GM23338 (cell line): ENCODE results near the gene BNC2. TPM values are rescaled to one million over a fixed set of nuclear protein-coding genes. Genes with fewer than 3 reads are reported as not detected.
A peak's percentile ranks its signal among the peaks of the same experiment; 100 is the strongest.

Source experiments
- ATAC-seq: fragments of 200-7000 bp; cut with Tn5 transposase; 3 replicates; pipeline ENCODE4 v1.9.1; 2020
- DNase-seq: peaks from one replicate; pipeline ENCODE4 v3.0.0-alpha.2; 2015; ENCODE audit warnings: low spot score
- H2AFZ ChIP-seq: fragments of 200-600 bp; sonication (generic); 2 replicates; pipeline ENCODE4 v1.8.0; 2016; ENCODE audit warnings: antibody characterized with exemption, mild to moderate bottlenecking, moderate library complexity
- H3F3A ChIP-seq: fragments of 200-600 bp; sonication (generic); replicated peaks from 2 replicates; pipeline ENCODE4 v1.8.0; 2017; ENCODE audit warnings: antibody characterized with exemption, mixed run types, low read depth
- H3K27ac ChIP-seq: fragments of 200-600 bp; sonication (generic); 2 replicates; pipeline ENCODE4 v1.6.1; 2016; ENCODE audit warnings: low read depth
- H3K27me3 ChIP-seq: fragments of 200-600 bp; sonication (generic); 2 replicates; pipeline ENCODE4 v1.8.0; 2016; ENCODE audit warnings: mild to moderate bottlenecking, mixed run types, moderate library complexity; ENCODE audit not compliant: insufficient read depth
- H3K36me3 ChIP-seq: fragments of 200-600 bp; sonication (generic); 2 replicates; pipeline ENCODE4 v1.8.0; 2016; ENCODE audit warnings: mild to moderate bottlenecking; ENCODE audit not compliant: insufficient read depth
- H3K4me1 ChIP-seq: fragments of 200-600 bp; sonication (generic); 2 replicates; pipeline ENCODE4 v1.8.0; 2016; ENCODE audit warnings: mild to moderate bottlenecking, moderate library complexity; ENCODE audit not compliant: insufficient read depth
- H3K4me2 ChIP-seq: fragments of 200-600 bp; sonication (generic); 2 replicates; pipeline ENCODE4 v1.7.1; 2017; ENCODE audit warnings: mixed run types
- H3K4me3 ChIP-seq: fragments of 200-600 bp; sonication (generic); 2 replicates; pipeline ENCODE4 v1.6.1; 2016; ENCODE audit warnings: mixed run types
- H3K79me2 ChIP-seq: fragments of 200-600 bp; sonication (generic); replicated peaks from 2 replicates; pipeline ENCODE4 v1.8.0; 2017; ENCODE audit warnings: mild to moderate bottlenecking; ENCODE audit not compliant: insufficient read depth
- H3K9me2 ChIP-seq: fragments of 200-600 bp; sonication (generic); 2 replicates; pipeline ENCODE4 v1.8.0; 2017; ENCODE audit not compliant: insufficient read depth
- H4K20me1 ChIP-seq: fragments of 200-600 bp; sonication (generic); replicated peaks from 2 replicates; pipeline ENCODE4 v1.8.0; 2017; ENCODE audit warnings: mild to moderate bottlenecking; ENCODE audit not compliant: insufficient read depth
- H3K27ac Mint-ChIP-seq: 2 replicates; pipeline ENCODE4 v1.8.0; 2020; ENCODE audit warnings: inconsistent platforms, mild to moderate bottlenecking, moderate library complexity, mixed read lengths
- H3K27me3 Mint-ChIP-seq: 3 replicates; pipeline ENCODE4 v1.8.0; 2022; ENCODE audit warnings: low read depth, mild to moderate bottlenecking, moderate library complexity, mixed read lengths, inconsistent platforms; ENCODE audit not compliant: insufficient read depth, poor library complexity
- H3K36me3 Mint-ChIP-seq: 3 replicates; pipeline ENCODE4 v1.8.0; 2021; ENCODE audit warnings: low read depth, mild to moderate bottlenecking, inconsistent platforms, moderate library complexity, mixed read lengths
- H3K4me1 Mint-ChIP-seq: 3 replicates; pipeline ENCODE4 v1.8.0; 2020; ENCODE audit warnings: mild to moderate bottlenecking, inconsistent platforms, mixed read lengths
- H3K4me3 Mint-ChIP-seq: 3 replicates; pipeline ENCODE4 v1.8.0; 2021; ENCODE audit warnings: moderate library complexity, mild to moderate bottlenecking, inconsistent platforms, mixed read lengths
- H3K9me3 Mint-ChIP-seq: 3 replicates; pipeline ENCODE4 v1.8.0; 2020; ENCODE audit warnings: moderate library complexity, mild to moderate bottlenecking, inconsistent platforms, mixed read lengths
- EZH2 ChIP-seq: fragments of 200-600 bp; sonication (generic); IDR thresholded peaks from one replicate; pipeline ENCODE4 v1.8.0; 2017; ENCODE audit warnings: antibody characterized with exemption, mild to moderate bottlenecking, low read depth; ENCODE audit not compliant: unreplicated experiment
- EZH2phosphoT487 ChIP-seq: fragments of 200-600 bp; sonication (generic); IDR thresholded peaks from one replicate; pipeline ENCODE4 v1.8.1; 2018; ENCODE audit warnings: antibody characterized with exemption; ENCODE audit not compliant: unreplicated experiment
- JUNB ChIP-seq: IDR thresholded peaks from one replicate; pipeline ENCODE4 v1.6.1; 2016; ENCODE audit warnings: antibody characterized with exemption; ENCODE audit not compliant: unreplicated experiment
- NANOG ChIP-seq: IDR thresholded peaks from 2 replicates; pipeline ENCODE4 v1.6.1; 2016; ENCODE audit warnings: antibody characterized with exemption, borderline replicate concordance
- POLR2AphosphoS5 ChIP-seq: IDR thresholded peaks from 2 replicates; pipeline ENCODE4 v1.6.1; 2016; ENCODE audit warnings: antibody characterized with exemption, low read depth
- REST ChIP-seq: IDR thresholded peaks from one replicate; pipeline ENCODE4 v1.6.1; 2018; ENCODE audit warnings: antibody characterized with exemption; ENCODE audit not compliant: unreplicated experiment
- STAT1 ChIP-seq: IDR thresholded peaks from one replicate; pipeline ENCODE4 v1.6.1; 2016; ENCODE audit warnings: antibody characterized with exemption; ENCODE audit not compliant: unreplicated experiment
- ZNF114 ChIP-seq: fragments of 250-450 bp; sonication (Bioruptor Pico); IDR thresholded peaks from 2 replicates; pipeline ENCODE4 v1.5.0; 2020; ENCODE audit warnings: mild to moderate bottlenecking, moderate library complexity
- ZNF331 ChIP-seq: fragments of 250-450 bp; sonication (Bioruptor Pico); IDR thresholded peaks from 2 replicates; pipeline ENCODE4 v1.5.0; 2020; ENCODE audit warnings: low read depth, mild to moderate bottlenecking, moderate library complexity
- ZNF462 ChIP-seq: fragments of 250-450 bp; sonication (Bioruptor Pico); IDR thresholded peaks from 2 replicates; pipeline ENCODE4 v1.5.0; 2020; ENCODE audit warnings: mild to moderate bottlenecking, moderate library complexity
- polyA plus RNA-seq: library from polyadenylated mRNA; unstranded; fragments of >200 nt; fragmentation: Nextera tagmentation; extraction: Ambion mirVana; gene quantifications from 2 replicates; pipeline ENCODE4 v1.2.1, GENCODE V29; 2016
- total RNA-seq: library from RNA; depleted of rRNA; stranded (reverse); fragments of >200 nt; shearing (Covaris generic); gene quantifications from 2 replicates; pipeline ENCODE4 v1.2.3, GENCODE V29; 2014
- TF ChIP-seq, protein P1 (sequence below), 2 experiments: fragments of 200-600 bp in 1 of 2; sonication (generic) in 1 of 2; conservative IDR thresholded peaks; 2 replicates each; pipeline versions ENCODE4 v1.5.1 to v1.6.1; 2016 to 2017; ENCODE audit warnings: antibody characterized with exemption in 2 of 2, low read depth in 2 of 2, mild to moderate bottlenecking in 2 of 2, moderate library complexity in 1 of 2
- TF ChIP-seq, protein P2 (sequence below): IDR thresholded peaks from 2 replicates; pipeline ENCODE4 v1.6.1; 2016; ENCODE audit warnings: antibody characterized with exemption

Gene BNC2
- total and polyA plus RNA-seq, 2 experiments from 2014 or later, result 12.7 to 13.2 TPM

DNA sequence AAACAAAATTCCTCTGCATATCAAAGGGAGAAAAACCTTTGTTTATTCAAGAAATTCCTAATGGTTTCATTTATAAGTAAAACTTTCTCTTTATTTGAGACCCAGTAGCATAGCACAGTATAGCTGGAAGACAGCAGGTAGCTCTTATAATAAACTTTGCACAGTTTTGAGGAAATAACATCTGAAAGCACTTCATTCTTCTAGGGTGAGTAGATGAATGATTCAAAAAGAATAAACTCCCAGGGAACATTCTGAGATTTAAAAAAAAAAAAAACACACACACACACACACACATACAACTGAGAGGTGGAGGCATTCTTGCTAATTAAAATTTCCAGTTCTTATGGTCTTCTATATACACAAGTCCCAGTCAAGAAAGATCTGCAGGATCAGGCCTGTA, 197.3 kb downstream of the BNC2 start:
- DNase-seq, result no peak
- no peaks in the 10 kb centered on the region for H4K20me1 ChIP-seq
- H3K9me2 ChIP-seq, result peaks cover 2% of the 10 kb centered on the region; the same call in 1 of the 2 replicates
- no peak for ATAC-seq
- no peaks in the 10 kb centered on the region for H3F3A ChIP-seq
- no peaks in the 10 kb centered on the region for H3K9me3 Mint-ChIP-seq
- peaks cover 7% of the 10 kb centered on the region for H3K27me3 Mint-ChIP-seq
- H3K27me3 ChIP-seq, result no peaks in the 10 kb centered on the region
- H3K4me1 ChIP-seq, result 0 out of 2 replicates have a peak, but pooled peaks cover 3% of the 10 kb centered on the region
- H3K4me1 Mint-ChIP-seq, result peaks cover 23% of the 10 kb centered on the region
- H3K27ac ChIP-seq, result no peak overlapping the region
- H2AFZ ChIP-seq, result no peak overlapping the region
- H3K36me3 ChIP-seq, result no peaks in the 10 kb centered on the region
- TF ChIP-seq NANOG, result no peak
- no peak for TF ChIP-seq ZNF114
- no peak for TF ChIP-seq ZNF331
- no peak for TF ChIP-seq EZH2phosphoT487
- no peak for TF ChIP-seq POLR2AphosphoS5
- no peak for TF ChIP-seq EZH2
- no peak for TF ChIP-seq JUNB
- TF ChIP-seq STAT1, result no peak
- TF ChIP-seq ZNF462 (CRISPR knock-in tag), result no peak
- TF ChIP-seq REST, result no peak
- TF ChIP-seq, protein P1, sequence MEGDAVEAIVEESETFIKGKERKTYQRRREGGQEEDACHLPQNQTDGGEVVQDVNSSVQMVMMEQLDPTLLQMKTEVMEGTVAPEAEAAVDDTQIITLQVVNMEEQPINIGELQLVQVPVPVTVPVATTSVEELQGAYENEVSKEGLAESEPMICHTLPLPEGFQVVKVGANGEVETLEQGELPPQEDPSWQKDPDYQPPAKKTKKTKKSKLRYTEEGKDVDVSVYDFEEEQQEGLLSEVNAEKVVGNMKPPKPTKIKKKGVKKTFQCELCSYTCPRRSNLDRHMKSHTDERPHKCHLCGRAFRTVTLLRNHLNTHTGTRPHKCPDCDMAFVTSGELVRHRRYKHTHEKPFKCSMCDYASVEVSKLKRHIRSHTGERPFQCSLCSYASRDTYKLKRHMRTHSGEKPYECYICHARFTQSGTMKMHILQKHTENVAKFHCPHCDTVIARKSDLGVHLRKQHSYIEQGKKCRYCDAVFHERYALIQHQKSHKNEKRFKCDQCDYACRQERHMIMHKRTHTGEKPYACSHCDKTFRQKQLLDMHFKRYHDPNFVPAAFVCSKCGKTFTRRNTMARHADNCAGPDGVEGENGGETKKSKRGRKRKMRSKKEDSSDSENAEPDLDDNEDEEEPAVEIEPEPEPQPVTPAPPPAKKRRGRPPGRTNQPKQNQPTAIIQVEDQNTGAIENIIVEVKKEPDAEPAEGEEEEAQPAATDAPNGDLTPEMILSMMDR (conservative IDR thresholded peaks at IDR 0.05; ENCODE audit: low read depth in 2 of 2), result no peak
- TF ChIP-seq, protein P2, sequence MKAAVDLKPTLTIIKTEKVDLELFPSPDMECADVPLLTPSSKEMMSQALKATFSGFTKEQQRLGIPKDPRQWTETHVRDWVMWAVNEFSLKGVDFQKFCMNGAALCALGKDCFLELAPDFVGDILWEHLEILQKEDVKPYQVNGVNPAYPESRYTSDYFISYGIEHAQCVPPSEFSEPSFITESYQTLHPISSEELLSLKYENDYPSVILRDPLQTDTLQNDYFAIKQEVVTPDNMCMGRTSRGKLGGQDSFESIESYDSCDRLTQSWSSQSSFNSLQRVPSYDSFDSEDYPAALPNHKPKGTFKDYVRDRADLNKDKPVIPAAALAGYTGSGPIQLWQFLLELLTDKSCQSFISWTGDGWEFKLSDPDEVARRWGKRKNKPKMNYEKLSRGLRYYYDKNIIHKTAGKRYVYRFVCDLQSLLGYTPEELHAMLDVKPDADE, result no peak
- peak overlapping the region; percentile 58; the same call in 1 of the 2 replicates for H3K27ac Mint-ChIP-seq
- H3K4me3 ChIP-seq, result no peak overlapping the region
- no peak overlapping the region for H3K4me2 ChIP-seq
- no peaks in the 10 kb centered on the region; the same call in 1 of the 2 replicates for H3K79me2 ChIP-seq
- H3K4me3 Mint-ChIP-seq, result no peak overlapping the region
- no peaks in the 10 kb centered on the region for H3K36me3 Mint-ChIP-seq
